ENCODE measurements around the gene CA10. TPM values are rescaled to one million over a fixed set of nuclear protein-coding genes. Genes with fewer than 3 reads are reported as not detected.

CA10 gene
- total RNA-seq, 2 donors from 2014 or later = 0.26 TPM; not detected in 1

DNA sequence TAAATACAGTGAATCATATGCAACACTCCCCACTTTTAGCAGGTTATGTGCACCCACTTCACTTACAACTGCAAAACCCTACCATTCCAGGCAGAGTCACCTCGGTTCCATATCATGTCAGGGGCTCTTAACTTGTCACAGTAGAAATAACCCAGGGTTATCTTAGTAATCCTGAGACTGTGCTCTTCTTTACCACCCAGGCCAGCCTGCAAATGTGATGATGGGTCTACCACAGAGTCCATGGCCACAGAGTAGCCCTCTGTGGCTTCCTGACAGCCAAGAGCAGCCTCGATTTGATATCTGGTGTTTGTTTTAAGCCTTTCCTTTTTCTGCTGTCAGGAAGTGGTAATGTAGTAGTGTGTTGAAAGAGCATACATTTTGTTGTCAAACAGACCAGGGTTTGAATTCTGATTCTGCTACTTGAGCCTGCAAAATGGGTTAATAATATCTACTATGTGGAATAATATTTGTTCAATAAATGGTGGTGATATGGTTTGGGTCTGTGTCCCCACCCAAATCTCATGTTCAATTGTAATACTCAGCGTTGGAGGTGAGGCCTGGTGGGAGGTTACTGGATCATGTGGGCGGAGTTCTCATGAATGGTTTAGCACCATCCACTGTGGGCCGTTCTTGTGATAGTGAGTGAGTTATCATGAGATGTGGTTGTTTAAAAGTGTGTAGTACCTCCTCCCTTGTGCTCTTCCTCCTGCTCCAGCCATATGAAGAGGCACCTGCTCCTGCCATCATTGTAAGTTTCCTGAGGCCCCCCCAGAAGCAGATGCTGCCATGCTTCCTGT, 481.6 kb downstream of the CA10 start:
- Histone ChIP-seq H3K9me3 (no peaks in the 10 kb centered on the region), H3K27ac (no peak overlapping the region), H3K27me3 (no peaks in the 10 kb centered on the region), H3K4me3 (no peak overlapping the region), H3K36me3 (replicated peaks in 1 of 2; ENCODE audit: insufficient read depth in 1 of 2, low read depth in 2 of 2) (no peaks in the 10 kb centered on the region), H3K4me1 (no peaks in the 10 kb centered on the region)
- TF ChIP-seq POLR2A (IDR thresholded peaks at IDR 0.05) (no peak), CTCF (IDR thresholded peaks at IDR 0.05) (no peak)
- ATAC-seq = no peak
- no peak for DNase-seq
- intact Hi-C loops (cut with DNase I) = no loop called here
- whole genome bisulfite sequencing, 2 donors = 51 to 74% methylated on average over 5 of the region's 5 CpGs

- intact Hi-C loops (cut with DNase I) = no loop called here
- no peak overlapping the region for H3K27ac ChIP-seq
- H3K9me3 ChIP-seq = no peaks in the 10 kb centered on the region
- ATAC-seq (no peak), DNase-seq (no peak)
- no peaks in the 10 kb centered on the region for H3K36me3 ChIP-seq (replicated peaks in 1 of 2; ENCODE audit: insufficient read depth in 1 of 2, low read depth in 2 of 2)
- no peaks in the 10 kb centered on the region for H3K4me1 ChIP-seq
- TF ChIP-seq CTCF (IDR thresholded peaks at IDR 0.05) = no peak
- TF ChIP-seq POLR2A (IDR thresholded peaks at IDR 0.05) = no peak
- no peak overlapping the region for H3K4me3 ChIP-seq
- H3K27me3 ChIP-seq = no peaks in the 10 kb centered on the region
- WGBS, 2 donors = 52 to 61% methylated on average over 12 of the region's 12 CpGs
Measured at GRCh38 chr17:51674579-51675255, 483.8 kb downstream of the CA10 start.

DNA sequence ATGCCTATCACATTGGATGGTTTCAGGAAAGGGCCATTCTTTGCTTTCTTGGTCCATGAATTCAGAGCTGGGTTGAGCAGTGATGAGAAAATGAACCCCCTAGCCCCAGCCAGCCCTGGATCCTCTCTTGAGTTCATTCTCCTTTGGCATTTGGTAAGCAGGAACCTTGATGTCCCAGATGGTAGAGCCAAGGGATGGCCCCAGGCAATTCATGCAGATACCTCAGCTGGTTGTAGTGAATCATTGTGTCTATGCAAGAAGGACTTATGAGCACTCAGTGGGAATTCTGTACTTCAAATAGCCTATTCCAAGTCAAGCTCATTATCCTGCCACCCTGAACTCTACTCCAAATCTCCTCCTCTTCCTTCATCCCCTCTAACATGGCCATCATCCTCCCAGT, 485.4 kb downstream of the CA10 start:
- TF ChIP-seq CTCF (IDR thresholded peaks at IDR 0.05) (no peak), POLR2A (IDR thresholded peaks at IDR 0.05) (no peak)
- intact Hi-C loops (cut with DNase I) = no loop called here
- ATAC-seq (no peak), DNase-seq (no peak)
- Histone ChIP-seq H3K4me3 (no peak overlapping the region), H3K9me3 (no peaks in the 10 kb centered on the region), H3K36me3 (replicated peaks in 1 of 2; ENCODE audit: insufficient read depth in 1 of 2, low read depth in 2 of 2) (no peaks in the 10 kb centered on the region), H3K4me1 (no peaks in the 10 kb centered on the region), H3K27ac (no peak overlapping the region), H3K27me3 (no peaks in the 10 kb centered on the region)

GRCh38 chr17:51672065-51672464, 486.4 kb downstream of the CA10 start:
- no peak for TF ChIP-seq POLR2A (IDR thresholded peaks at IDR 0.05)
- no peak for TF ChIP-seq CTCF (IDR thresholded peaks at IDR 0.05)
- WGBS, 2 donors = 44 to 53% methylated on average over 4 of the region's 4 CpGs
- no peaks in the 10 kb centered on the region for H3K4me1 ChIP-seq
- no peaks in the 10 kb centered on the region for H3K9me3 ChIP-seq
- intact Hi-C loops (cut with DNase I) = no loop called here
- no peak for ATAC-seq
- no peak overlapping the region for H3K4me3 ChIP-seq
- no peak overlapping the region for H3K27ac ChIP-seq
- no peaks in the 10 kb centered on the region for H3K27me3 ChIP-seq
- H3K36me3 ChIP-seq (replicated peaks in 1 of 2; ENCODE audit: insufficient read depth in 1 of 2, low read depth in 2 of 2) = no peaks in the 10 kb centered on the region
- no peak for DNase-seq
